ENCODE measurements around the gene NDRG4. TPM values are rescaled to one million over a fixed set of nuclear protein-coding genes. Genes with fewer than 3 reads are reported as not detected.
A peak's percentile ranks its signal among the peaks of the same experiment; 100 is the strongest.

Gene NDRG4
- total and polyA plus RNA-seq, 2 of the 13 experiments (the other 11 are each of a cell fraction or from before 2014, with no cell fraction given): 1.7 to 2.7 TPM

DNA sequence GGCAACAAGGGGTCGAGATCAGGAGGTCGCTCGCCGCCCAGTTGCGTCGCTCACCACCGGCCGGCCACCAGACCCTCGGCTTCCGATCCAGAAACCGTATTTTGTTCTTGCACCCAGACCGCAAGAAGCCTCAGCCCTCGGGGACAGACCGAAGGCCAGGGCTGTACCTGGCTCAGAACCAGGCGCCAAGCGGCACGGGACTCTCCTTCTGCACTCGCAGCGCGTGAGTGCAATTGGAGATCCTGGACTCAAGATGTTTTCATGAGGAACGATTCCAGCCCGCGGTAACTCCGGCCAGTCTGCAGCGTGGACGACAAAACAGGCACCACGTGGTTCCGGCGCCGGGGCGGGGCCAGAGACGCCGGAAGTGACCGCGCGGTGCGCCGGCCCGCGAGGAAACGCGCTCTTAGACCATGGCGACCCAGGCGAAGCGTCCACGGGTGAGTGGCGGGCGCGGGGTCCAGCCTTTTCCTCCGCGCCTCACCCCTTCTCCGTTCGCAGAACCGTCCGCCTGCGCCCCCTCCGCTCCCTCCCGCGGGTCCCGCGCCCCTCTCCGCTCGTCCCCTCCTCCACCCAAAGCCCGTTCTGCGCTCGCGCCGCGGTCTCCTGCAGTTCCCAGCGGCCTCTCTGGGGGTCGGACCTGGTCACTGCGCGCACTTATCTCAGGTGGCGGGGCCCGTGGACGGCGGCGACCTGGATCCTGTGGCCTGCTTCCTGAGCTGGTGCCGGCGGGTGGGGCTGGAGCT, 15.4 kb downstream of the NDRG4 start, which contains the start of gene SETD6 (continued):
- TF ChIP-seq, protein P1, sequence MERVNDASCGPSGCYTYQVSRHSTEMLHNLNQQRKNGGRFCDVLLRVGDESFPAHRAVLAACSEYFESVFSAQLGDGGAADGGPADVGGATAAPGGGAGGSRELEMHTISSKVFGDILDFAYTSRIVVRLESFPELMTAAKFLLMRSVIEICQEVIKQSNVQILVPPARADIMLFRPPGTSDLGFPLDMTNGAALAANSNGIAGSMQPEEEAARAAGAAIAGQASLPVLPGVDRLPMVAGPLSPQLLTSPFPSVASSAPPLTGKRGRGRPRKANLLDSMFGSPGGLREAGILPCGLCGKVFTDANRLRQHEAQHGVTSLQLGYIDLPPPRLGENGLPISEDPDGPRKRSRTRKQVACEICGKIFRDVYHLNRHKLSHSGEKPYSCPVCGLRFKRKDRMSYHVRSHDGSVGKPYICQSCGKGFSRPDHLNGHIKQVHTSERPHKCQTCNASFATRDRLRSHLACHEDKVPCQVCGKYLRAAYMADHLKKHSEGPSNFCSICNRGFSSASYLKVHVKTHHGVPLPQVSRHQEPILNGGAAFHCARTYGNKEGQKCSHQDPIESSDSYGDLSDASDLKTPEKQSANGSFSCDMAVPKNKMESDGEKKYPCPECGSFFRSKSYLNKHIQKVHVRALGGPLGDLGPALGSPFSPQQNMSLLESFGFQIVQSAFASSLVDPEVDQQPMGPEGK (CRISPR knock-in tag; IDR thresholded peaks at IDR 0.05): peak; percentile 54
- TF ChIP-seq, protein P2, sequence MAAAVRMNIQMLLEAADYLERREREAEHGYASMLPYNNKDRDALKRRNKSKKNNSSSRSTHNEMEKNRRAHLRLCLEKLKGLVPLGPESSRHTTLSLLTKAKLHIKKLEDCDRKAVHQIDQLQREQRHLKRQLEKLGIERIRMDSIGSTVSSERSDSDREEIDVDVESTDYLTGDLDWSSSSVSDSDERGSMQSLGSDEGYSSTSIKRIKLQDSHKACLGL (CRISPR knock-in tag; IDR thresholded peaks at IDR 0.05): peak; percentile 100
- TF ChIP-seq ASH2L (IDR thresholded peaks at IDR 0.05; ENCODE audit: insufficient read length, low read depth, low read length): peak; percentile 92
- TF ChIP-seq CBFB (CRISPR knock-in tag; IDR thresholded peaks at IDR 0.05): peak; percentile 58
- TF ChIP-seq DMAP1 (CRISPR knock-in tag; IDR thresholded peaks at IDR 0.05): peak; percentile 93
- peak; percentile 68; the same call in 1 of the 2 replicates for TF ChIP-seq ARID2 (CRISPR knock-in tag; IDR thresholded peaks at IDR 0.05; ENCODE audit: borderline replicate concordance)
- no peak for TF ChIP-seq ZKSCAN1 (IDR thresholded peaks at IDR 0.05; ENCODE audit: low read length)
- peak; percentile 39; the same call in 1 of the 2 replicates for TF ChIP-seq GATA4 (IDR thresholded peaks at IDR 0.05; ENCODE audit: borderline replicate concordance, low read depth)
- TF ChIP-seq, protein P3, sequence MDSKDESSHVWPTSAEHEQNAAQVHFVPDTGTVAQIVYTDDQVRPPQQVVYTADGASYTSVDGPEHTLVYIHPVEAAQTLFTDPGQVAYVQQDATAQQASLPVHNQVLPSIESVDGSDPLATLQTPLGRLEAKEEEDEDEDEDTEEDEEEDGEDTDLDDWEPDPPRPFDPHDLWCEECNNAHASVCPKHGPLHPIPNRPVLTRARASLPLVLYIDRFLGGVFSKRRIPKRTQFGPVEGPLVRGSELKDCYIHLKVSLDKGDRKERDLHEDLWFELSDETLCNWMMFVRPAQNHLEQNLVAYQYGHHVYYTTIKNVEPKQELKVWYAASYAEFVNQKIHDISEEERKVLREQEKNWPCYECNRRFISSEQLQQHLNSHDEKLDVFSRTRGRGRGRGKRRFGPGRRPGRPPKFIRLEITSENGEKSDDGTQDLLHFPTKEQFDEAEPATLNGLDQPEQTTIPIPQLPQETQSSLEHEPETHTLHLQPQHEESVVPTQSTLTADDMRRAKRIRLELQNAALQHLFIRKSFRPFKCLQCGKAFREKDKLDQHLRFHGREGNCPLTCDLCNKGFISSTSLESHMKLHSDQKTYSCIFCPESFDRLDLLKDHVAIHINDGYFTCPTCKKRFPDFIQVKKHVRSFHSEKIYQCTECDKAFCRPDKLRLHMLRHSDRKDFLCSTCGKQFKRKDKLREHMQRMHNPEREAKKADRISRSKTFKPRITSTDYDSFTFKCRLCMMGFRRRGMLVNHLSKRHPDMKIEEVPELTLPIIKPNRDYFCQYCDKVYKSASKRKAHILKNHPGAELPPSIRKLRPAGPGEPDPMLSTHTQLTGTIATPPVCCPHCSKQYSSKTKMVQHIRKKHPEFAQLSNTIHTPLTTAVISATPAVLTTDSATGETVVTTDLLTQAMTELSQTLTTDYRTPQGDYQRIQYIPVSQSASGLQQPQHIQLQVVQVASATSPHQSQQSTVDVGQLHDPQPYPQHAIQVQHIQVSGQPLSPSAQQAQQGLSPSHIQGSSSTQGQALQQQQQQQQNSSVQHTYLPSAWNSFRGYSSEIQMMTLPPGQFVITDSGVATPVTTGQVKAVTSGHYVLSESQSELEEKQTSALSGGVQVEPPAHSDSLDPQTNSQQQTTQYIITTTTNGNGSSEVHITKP (CRISPR knock-in tag; IDR thresholded peaks at IDR 0.05; ENCODE audit: low read depth): no peak; the same call in 1 of the 2 replicates
- TF ChIP-seq NCOA5 (CRISPR knock-in tag; IDR thresholded peaks at IDR 0.05): no peak
- peak; percentile 88; the same call in 1 of the 2 replicates for TF ChIP-seq GZF1 (CRISPR knock-in tag; IDR thresholded peaks at IDR 0.05)
- TF ChIP-seq, protein P4, sequence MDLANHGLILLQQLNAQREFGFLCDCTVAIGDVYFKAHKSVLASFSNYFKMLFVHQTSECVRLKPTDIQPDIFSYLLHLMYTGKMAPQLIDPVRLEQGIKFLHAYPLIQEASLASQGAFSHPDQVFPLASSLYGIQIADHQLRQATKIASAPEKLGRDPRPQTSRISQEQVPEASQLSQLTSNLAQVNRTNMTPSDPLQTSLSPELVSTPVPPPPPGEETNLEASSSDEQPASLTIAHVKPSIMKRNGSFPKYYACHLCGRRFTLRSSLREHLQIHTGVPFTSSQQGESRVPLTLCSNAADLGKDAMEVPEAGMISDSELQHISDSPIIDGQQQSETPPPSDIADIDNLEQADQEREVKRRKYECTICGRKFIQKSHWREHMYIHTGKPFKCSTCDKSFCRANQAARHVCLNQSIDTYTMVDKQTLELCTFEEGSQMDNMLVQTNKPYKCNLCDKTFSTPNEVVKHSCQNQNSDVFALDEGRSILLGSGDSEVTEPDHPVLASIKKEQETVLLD (CRISPR knock-in tag; IDR thresholded peaks at IDR 0.05; ENCODE audit: low read depth): peak; percentile 84
- TF ChIP-seq, protein P5, sequence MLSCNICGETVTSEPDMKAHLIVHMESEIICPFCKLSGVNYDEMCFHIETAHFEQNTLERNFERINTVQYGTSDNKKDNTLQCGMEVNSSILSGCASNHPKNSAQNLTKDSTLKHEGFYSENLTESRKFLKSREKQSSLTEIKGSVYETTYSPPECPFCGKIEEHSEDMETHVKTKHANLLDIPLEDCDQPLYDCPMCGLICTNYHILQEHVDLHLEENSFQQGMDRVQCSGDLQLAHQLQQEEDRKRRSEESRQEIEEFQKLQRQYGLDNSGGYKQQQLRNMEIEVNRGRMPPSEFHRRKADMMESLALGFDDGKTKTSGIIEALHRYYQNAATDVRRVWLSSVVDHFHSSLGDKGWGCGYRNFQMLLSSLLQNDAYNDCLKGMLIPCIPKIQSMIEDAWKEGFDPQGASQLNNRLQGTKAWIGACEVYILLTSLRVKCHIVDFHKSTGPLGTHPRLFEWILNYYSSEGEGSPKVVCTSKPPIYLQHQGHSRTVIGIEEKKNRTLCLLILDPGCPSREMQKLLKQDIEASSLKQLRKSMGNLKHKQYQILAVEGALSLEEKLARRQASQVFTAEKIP (CRISPR knock-in tag; IDR thresholded peaks at IDR 0.05; ENCODE audit: borderline replicate concordance): no peak
- TF ChIP-seq ZIK1 (CRISPR knock-in tag; IDR thresholded peaks at IDR 0.05; ENCODE audit: borderline replicate concordance, low read depth): peak; percentile 92
- peak; percentile 29; the same call in 1 of the 2 replicates for TF ChIP-seq BCL6 (CRISPR knock-in tag; IDR thresholded peaks at IDR 0.05)
- peak; percentile 77 for TF ChIP-seq ZNF12 (CRISPR knock-in tag; IDR thresholded peaks at IDR 0.05)
